Natural killer cell (primary cell): ENCODE results near the gene GRPEL2. TPM values are rescaled to one million over a fixed set of nuclear protein-coding genes. Genes with fewer than 3 reads are reported as not detected.

Experiments
- ATAC-seq, 3 donors: fragments of 150-1000 bp in 2 of 3; fragments of 200-7000 bp in 1 of 3; cut with Tn5 transposase; 1 replicate in 1 of 3; 2 replicates in 2 of 3; pipeline ENCODE4 v1.10.0; 2021; ENCODE audit warnings: mild to moderate bottlenecking in 2 of 3, moderate library complexity in 2 of 3
- DNase-seq, 2 donors: peaks; one replicate each; pipeline versions ENCODE4 v3.0.0 to v3.0.0-alpha.2; 2013 to 2021; ENCODE audit warnings: mixed read lengths in 1 of 2
- H3K27ac ChIP-seq: one replicate; pipeline ENCODE4 v1.5.1; 2013; ENCODE audit warnings: mild to moderate bottlenecking, low read length
- H3K27me3 ChIP-seq: one replicate; pipeline ENCODE4 v1.6.1; 2013; ENCODE audit warnings: low read length; ENCODE audit not compliant: control insufficient read depth, insufficient read depth
- H3K36me3 ChIP-seq: one replicate; pipeline ENCODE4 v1.6.1; 2013; ENCODE audit warnings: low read length; ENCODE audit not compliant: control insufficient read depth, insufficient read depth
- H3K4me1 ChIP-seq: one replicate; pipeline ENCODE4 v1.6.1; 2013; ENCODE audit warnings: low read length; ENCODE audit not compliant: control insufficient read depth, insufficient read depth
- H3K4me3 ChIP-seq: one replicate; pipeline ENCODE4 v1.5.1; 2013; ENCODE audit warnings: low read length
- H3K9me3 ChIP-seq: one replicate; pipeline ENCODE4 v1.6.1; 2013; ENCODE audit warnings: low read length; ENCODE audit not compliant: control insufficient read depth, insufficient read depth
- H3K27ac Mint-ChIP-seq, 2 donors: one replicate each; pipeline ENCODE4 v1.8.0; 2022; ENCODE audit warnings: mild to moderate bottlenecking in 2 of 2, mixed read lengths in 2 of 2, moderate library complexity in 1 of 2
- H3K27me3 Mint-ChIP-seq, 2 donors: one replicate each; pipeline ENCODE4 v1.8.0; 2022; ENCODE audit warnings: low read depth in 2 of 2, mixed read lengths in 2 of 2
- H3K36me3 Mint-ChIP-seq: one replicate; pipeline ENCODE4 v1.8.0; 2022; ENCODE audit warnings: mixed read lengths
- H3K4me1 Mint-ChIP-seq, 2 donors: one replicate each; pipeline ENCODE4 v1.8.0; 2022; ENCODE audit warnings: mixed read lengths in 2 of 2
- H3K4me3 Mint-ChIP-seq: one replicate; pipeline ENCODE4 v1.8.0; 2022; ENCODE audit warnings: mild to moderate bottlenecking, moderate library complexity, mixed read lengths
- H3K9me3 Mint-ChIP-seq, 2 donors: one replicate each; pipeline ENCODE4 v1.8.0; 2022; ENCODE audit warnings: mixed read lengths in 2 of 2
- CTCF ChIP-seq: fragments of 200-600 bp; IDR thresholded peaks from one replicate; pipeline ENCODE4 v1.8.0; 2022; ENCODE audit warnings: antibody characterized with exemption
- WGBS: methylation state at CpG from one replicate; pipeline ENCODE4 v1.1.7; 2013; ENCODE audit warnings: missing lambda C conversion rate; ENCODE audit not compliant: insufficient coverage; 5-methylcytosine and 5-hydroxymethylcytosine counted together
- intact Hi-C: fragments of 100-400 bp; cut with micrococcal nuclease; formaldehyde crosslinking; loops from one replicate; pipeline ENCODE4 v1.14.2; 2022
- total RNA-seq, 4 donors: library from RNA; stranded (reverse); fragments of 120-200 nt in 1 of 4; gene quantifications; one replicate each; pipeline versions ENCODE4 v1.2.3 to v1.2.4, GENCODE V29; 2013 to 2022

Gene GRPEL2
- total RNA-seq, 3 donors from 2014 or later (not counting 1 experiment from before 2014, with no cell fraction given) = 5.6 to 12.9 (median 6.8) TPM

- H3K27me3 ChIP-seq = no peaks in the 10 kb centered on the region
- Mint-ChIP-seq H3K36me3 (no peaks in the 10 kb centered on the region), H3K4me1 (peaks cover 0 to 4% of the 10 kb centered on the region in 2 donors), H3K27ac (no peak overlapping the region), H3K4me3 (no peak overlapping the region), H3K27me3 (no peaks in the 10 kb centered on the region), H3K9me3 (no peaks in the 10 kb centered on the region)
- intact Hi-C loops = no loop called here
- no peak for ATAC-seq
- WGBS = 98% methylated on average over 5 of the region's 5 CpGs
- DNase-seq = no peak
- H3K4me1 ChIP-seq = peaks cover 5% of the 10 kb centered on the region
- H3K36me3 ChIP-seq = no peaks in the 10 kb centered on the region
- TF ChIP-seq CTCF = no peak
- no peaks in the 10 kb centered on the region for H3K9me3 ChIP-seq
- no peak overlapping the region for H3K4me3 ChIP-seq
- no peak overlapping the region for H3K27ac ChIP-seq
Measured at GRCh38 chr5:149379818-149380374, 34.6 kb downstream of the GRPEL2 start.

GRCh38 chr5:149380466-149381121 lies 35.3 kb downstream of the GRPEL2 start:
- TF ChIP-seq CTCF = no peak
- intact Hi-C loops = no loop called here

GRCh38 chr5:149381261-149381985 lies 36.1 kb downstream of the GRPEL2 start:
- WGBS = 53% methylated on average over 8 of the region's 8 CpGs
- Mint-ChIP-seq H3K4me1 (peaks cover 0 to 4% of the 10 kb centered on the region in 2 donors), H3K36me3 (no peaks in the 10 kb centered on the region), H3K27me3 (no peaks in the 10 kb centered on the region), H3K27ac (no peak overlapping the region), H3K9me3 (no peaks in the 10 kb centered on the region), H3K4me3 (no peak overlapping the region)
- Histone ChIP-seq H3K4me1 (peaks cover 5% of the 10 kb centered on the region), H3K4me3 (no peak overlapping the region), H3K36me3 (no peaks in the 10 kb centered on the region), H3K9me3 (no peaks in the 10 kb centered on the region), H3K27me3 (no peaks in the 10 kb centered on the region), H3K27ac (no peak overlapping the region)
- no peak for TF ChIP-seq CTCF
- intact Hi-C loops = no loop called here
- DNase-seq (no peak), ATAC-seq (no peak)

More at GRCh38 chr5:149380466-149381121, 35.3 kb downstream of the GRPEL2 start:
- Mint-ChIP-seq H3K36me3 (no peaks in the 10 kb centered on the region), H3K4me3 (no peak overlapping the region), H3K27ac (no peak overlapping the region), H3K9me3 (no peaks in the 10 kb centered on the region), H3K4me1 (peaks cover 0 to 4% of the 10 kb centered on the region in 2 donors), H3K27me3 (no peaks in the 10 kb centered on the region)
- no peaks in the 10 kb centered on the region for H3K27me3 ChIP-seq
- no peaks in the 10 kb centered on the region for H3K36me3 ChIP-seq
- no peak overlapping the region for H3K27ac ChIP-seq
- DNase-seq (no peak), ATAC-seq (no peak)
- no peaks in the 10 kb centered on the region for H3K9me3 ChIP-seq
- no peak overlapping the region for H3K4me3 ChIP-seq
- peaks cover 5% of the 10 kb centered on the region for H3K4me1 ChIP-seq
- 88% methylated on average over 16 of the region's 16 CpGs for WGBS
